ENCODE measurements around the gene NT5DC2.
"Not testable (repeated sequence)": the region's sequence is repeated elsewhere in the genome, so short reads cannot be mapped to it uniquely, and the experiment has no call there.

The NT5DC2 gene

DNA sequence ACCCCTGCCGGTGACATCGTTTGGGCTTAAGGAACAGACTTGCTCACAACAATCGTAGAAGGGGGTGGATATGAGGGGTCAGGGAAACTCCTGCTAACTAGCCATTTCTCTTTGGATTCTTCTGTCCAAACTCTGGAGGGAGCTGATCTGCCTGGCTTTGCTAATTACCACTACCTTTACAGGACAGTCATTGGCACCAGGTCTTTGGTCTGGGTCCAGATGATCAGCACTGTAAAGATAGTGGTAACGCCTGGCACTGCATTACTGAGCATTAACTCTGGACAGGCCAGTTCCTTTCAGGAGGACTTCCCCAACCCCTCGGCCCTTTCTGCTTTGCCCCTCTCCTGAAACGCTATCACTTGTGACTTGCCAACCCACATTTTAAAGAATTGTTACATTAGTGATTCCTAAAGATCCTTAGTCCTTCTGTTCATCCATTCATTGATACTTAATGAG is 3.5 kb upstream of the NT5DC2 start:
- no peak for DNase-seq (ENCODE audit: low read depth in 2 of 2)

DNA sequence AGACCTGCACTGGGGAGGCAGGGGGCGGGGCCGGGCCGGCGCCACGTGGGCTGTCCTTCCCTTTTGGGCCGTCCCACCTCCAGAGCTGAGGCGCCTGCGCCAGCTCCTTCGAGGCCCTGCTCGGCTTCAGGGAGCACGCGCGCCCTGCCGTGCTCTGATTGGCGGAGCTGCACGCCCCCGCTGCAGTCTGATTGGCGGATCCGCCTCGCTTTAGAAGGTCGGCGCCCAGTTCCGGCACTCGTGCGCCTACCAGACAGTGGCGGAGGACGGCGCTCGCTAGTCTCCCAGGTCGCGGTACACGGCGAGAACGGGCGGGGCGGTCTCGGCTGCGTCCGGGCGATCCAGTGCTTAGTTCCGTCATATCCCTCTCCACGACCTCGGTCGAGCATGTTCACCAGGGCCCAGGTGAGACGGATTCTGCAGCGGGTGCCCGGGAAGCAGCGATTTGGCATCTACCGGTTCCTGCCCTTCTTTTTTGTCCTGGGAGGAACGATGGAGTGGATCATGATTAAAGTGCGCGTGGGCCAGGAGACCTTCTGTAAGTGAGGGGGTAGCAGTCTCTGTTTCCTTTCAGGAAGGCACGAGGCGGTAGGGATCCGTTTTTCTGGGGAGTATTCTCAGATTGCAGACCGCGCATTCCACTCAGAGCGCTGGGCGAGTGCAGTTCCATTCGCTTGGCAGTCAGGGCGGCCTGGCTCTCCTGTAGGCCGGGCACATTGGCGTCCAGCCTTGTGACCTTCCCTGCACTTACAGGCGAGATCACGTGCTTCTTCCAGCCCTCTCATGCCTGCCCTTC is 2.9 kb upstream of the NT5DC2 start, which contains the start of gene UQCC5:
TSS of gene UQCC5 (plus strand) at position 237 of the 796 bp plus-strand sequence. CDS start at position 388, 151 bp downstream.
- DNase-seq (ENCODE audit: low read depth in 2 of 2) = peak; percentile 99

DNA sequence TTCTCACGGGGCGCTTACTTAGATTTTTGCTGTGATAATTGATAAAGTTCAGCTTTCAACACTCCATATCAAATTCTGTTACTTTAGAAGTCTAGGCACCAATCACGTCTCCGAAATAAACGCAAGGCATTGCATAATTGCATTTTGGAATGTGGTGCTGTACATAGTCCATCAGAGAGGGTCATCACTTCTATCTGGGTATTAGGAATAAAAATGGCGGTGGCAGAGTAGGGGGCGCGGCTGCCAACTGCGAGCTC is 2.4 kb upstream of the NT5DC2 start:
- no peak for DNase-seq (ENCODE audit: low read depth in 2 of 2)

DNA sequence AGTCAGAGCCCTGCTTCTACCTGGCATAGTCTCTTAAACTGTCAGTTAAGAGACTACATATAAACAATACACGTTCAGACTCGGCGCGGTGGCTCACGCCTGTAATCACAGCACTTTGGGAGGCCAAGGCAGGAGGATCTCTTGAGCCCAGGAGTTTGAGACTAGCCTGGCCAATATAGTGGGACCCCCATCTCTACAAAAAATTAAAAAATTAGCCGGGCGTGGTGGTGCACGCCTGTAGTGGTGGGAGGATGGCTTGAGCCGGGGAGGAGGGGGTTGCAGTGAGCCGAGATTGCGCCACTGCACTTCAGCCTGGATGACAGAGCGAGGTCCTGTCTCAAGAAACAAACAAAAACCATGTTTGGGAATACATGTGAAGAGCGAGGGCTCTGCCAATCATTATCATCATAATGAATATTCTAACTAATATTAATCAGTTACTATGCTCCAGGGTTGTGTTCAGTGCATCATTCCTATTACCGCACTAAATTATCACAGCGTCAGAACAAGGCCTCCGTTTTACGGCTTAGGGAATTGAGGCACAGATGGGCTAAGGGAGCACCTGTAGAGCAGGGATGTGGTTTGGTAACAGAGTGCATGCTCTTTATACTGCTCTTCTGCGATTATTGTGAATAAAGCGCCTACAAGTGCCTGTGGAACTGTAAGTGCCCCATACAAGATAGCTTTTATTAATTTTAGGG is 1.9 kb upstream of the NT5DC2 start:
- no peak for DNase-seq (ENCODE audit: low read depth in 2 of 2)

DNA sequence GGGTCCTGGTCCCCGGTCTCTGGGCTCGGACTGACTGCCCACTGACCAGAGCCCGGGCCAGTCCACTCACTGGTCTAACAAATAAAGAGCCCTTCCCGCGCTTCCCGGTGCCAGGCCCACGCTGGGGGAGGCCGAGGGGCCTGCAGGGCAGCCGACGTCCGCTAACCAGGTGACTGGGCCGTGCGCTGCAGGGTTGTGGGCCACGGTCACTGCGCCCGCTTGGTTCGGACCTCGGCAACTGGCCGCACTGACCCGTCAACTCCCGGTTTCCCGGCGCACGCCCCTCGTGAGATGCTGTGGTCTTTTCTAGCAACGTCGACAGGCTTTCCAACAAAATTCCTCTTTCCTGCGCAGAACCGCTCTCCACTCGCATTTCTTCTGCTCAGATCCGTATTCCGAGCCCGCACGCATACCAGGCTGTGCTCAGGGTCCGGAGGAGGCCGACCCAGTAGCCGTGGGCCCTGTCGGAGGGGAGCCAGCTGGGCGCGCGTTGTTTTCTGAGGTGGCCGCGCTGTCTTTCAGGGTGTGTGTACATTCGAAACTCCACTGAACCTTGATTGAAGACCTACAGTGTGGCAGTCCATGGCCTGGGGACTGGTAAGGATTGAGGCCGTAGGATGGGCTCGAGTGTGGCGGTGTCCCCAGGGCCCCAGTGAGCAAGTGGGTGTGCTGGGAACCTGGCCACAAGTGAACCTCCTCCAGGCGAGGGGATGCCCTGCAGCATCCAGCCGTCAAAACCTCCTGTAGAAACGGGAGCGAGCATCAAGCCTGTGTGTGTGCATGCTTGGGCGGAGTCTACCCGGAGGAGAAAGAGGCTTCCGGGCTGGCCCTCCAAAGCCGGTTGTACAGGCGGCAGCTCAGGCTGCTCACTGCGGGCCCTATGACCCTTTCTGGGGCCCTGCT is 875 bp upstream of the NT5DC2 start:
- DNase-seq (ENCODE audit: low read depth in 2 of 2) = no peak

DNA sequence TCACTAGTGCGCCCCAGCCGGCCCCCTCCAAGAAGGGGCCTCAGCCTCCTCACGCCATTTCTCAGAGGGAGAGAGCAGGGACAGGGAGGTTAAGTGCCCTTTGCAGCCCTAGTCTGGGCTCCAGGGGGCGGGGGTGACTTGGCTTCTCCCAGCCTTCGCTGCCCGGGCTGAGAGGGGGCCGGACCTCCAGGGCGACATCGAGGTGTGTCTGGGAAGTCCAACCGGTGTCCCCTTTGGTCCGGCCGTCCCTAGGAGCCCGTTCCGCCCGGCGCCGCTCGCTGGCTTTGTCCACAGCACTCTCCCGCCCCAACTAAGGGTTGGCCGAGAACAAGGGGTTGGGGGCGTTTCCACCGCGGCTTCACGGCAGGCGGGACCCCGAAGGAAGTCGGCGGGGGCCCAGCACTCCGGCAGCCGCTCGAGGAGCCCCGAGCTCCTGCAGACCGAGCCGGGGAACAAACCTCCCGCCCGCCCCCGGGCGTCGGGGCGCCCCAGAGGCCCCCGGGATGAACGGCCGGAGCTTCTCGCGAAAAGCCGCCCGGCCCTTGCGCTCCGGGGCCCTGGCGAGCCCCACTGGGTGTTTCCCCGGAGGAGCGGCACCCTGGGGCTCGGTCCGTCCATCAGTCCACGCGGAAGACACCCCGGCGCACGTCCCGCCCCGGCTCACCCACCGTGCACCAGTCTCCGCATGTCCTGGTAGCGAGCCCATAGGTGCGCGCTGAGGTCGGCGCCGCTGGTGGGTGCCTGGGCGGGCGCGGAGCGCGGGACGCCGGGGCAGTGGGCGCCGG is 627 bp downstream of the NT5DC2 start:
- DNase-seq (ENCODE audit: low read depth in 2 of 2) = peak in 1 of 2 donors; percentile 9

DNA sequence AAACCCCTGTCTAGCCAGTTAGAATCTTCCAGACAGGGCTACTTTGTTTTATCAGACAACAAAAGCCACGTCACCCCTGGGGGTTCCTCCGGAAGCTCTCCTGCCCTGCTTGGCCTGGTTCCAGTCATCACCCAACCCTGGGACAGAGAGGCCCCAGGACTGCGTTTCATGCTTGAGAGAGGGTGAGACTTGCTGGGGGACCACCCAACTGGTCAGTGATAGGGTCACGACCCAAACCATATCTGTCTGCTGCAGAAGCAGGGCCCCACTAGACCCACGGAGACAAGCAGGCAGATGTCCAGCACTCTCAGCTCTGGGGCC is 1.2 kb downstream of the NT5DC2 start:
- DNase-seq (ENCODE audit: low read depth in 2 of 2) = peak in 1 of 2 donors; percentile 10

DNA sequence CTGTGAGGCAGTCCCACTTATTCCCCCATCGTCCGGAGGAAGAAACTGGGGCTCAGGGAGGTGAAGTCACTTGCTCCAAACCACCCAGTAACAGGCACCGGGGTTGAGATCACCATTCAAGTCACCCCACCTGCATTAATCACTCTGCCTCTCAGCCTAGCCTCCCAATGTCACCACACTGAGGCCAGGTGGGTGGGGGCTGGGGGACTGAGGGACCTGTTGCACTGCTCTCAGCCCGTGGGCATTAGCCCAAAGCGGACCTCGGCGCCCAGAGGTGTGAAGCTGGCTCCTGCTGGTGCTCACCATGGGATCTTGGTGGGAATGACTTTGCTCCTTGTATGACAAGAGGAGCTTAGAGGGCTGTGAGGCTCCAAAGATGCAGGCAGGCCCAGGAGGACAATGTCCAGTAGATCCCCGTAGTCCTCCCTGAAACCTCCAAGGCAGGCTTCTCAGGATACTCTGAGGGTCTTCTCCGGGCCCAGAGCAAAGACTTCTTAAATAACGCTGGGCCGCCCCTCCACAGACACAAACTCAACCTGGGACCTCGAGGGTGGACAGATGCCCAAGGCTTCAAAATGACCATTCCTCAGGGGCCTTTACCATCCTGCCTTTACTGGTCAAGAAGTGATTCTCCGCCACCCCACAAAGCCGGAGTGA is 1.7 kb downstream of the NT5DC2 start:
- DNase-seq (ENCODE audit: low read depth in 2 of 2) = no peak

DNA sequence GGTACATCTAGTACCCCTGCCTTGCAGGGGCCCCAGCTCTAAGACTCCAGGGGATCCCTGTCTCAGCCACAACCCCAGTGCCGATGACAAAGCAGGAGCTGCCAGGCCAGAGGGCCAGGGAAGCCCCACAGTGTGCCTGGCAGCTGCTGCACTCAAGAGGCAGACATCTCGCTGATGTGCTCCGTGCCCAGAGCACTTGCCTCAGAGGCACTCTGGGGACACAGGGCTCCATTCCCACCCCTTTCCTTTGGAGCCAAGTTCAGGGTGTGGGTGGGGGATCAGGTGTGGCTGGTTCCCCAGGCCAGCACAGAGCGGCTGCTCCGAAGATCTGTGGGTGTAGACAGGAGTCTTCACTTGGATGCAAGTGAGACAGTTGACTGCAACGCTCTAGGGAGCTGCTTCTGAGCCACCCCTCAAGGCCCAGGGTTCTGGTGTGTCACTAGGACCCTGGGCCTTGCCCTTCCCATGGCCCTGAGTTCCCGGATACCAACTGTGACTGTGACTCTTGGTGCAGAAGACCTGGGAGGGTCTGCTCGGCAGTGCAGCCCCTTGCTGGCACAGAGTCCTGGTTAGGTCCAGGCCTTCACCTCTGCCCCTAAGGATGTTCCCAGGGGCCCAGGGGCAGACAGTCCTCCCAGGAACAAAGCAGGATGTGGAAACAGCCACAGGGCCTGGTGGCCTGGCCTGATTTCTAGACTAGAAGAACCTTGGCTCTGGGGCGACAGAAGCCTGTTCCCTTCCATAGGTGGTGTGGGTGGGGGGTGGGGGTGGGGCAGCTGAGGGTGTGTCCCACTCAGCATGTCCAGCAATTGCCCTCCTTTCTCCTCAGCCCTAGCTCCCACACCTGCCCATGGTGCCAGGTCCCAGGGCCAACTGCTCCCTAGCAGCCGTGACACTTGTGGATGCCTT is 2.5 kb downstream of the NT5DC2 start:
- no peak for DNase-seq (ENCODE audit: low read depth in 2 of 2)

DNA sequence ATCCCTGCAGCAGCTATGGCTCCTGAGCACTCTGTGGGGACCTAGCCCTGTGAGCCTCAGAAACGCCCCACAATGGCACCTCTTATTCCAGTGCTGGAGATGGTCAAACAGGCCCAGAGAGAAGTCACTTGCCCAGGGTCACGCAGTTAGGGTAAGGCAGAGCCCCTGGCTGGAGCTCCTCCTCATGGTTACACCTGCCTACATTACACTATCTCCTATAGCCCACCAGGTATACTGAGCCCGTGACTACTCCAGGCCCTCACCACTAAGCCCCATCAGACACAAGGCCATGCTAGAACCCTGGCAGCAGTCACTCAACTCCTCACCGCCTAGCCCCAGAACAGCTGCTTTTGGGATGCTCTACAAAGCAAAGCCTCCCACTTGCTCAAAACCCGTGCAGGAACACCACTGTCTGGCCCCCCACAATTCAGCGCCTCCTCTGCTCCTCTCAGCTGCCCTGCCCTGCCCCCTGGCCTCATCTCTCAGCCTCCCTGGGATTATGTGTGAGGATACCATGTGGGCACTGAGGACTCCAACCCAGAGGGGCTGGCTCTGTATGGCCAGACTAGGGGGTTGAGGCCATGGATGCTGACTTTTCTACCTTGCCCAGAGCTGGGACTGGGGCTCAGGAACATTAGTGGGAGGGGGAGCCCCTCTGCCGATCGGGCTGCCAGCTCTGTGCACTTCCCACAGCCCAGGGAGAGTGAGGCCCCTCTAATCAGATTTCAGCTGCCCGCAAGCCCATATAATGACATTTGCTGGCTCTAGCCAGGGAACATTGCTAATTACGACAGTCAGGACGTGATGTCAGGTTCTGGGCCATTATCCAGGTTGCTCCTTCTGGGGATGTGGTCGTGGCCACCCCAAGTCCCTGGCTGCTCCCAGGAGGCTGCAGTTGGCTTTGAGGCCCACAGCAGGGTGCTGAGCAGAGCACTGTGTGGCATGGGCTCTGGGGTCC is 4.0 kb downstream of the NT5DC2 start:
- DNase-seq (ENCODE audit: low read depth in 2 of 2) = no peak

DNA sequence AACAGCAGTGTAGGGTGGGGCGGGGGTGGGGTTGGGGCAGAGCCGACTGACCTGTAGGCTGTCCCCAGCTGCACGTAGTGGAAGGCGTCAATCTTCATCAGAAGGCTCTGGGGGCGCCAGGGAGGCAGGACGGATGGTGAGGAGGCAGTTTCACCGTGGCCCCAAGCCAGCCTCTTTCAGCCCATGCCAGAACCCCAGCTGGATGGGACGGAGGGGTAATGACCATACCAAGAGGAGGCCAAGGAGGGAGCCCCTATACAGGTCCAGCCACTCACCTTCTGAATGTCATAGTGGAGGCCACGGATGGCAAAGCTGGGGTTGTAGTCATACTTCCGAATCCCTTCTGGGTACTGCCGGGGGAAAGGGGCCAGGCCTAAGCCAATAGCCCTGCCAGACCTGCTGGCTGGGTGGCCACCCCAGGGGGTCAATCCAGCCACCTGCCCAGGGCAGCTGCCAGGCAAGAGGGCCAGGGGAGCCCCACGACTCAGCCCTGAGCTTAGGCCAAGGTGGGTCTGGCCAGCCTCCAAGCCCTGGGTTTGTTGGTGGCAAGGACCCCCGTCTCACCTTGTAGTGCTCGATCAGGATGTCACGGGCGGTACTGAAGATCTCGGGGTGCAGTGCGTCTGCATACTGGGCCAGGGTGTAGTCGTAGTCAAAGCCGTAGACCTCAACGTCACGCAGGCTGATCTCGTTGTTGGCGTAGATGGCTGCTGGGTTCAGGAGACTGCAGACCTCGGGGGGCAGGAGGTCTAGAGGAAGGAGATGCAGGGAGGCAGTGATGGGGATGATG is 4.9 kb downstream of the NT5DC2 start:
- no peak for DNase-seq (ENCODE audit: low read depth in 2 of 2)

DNA sequence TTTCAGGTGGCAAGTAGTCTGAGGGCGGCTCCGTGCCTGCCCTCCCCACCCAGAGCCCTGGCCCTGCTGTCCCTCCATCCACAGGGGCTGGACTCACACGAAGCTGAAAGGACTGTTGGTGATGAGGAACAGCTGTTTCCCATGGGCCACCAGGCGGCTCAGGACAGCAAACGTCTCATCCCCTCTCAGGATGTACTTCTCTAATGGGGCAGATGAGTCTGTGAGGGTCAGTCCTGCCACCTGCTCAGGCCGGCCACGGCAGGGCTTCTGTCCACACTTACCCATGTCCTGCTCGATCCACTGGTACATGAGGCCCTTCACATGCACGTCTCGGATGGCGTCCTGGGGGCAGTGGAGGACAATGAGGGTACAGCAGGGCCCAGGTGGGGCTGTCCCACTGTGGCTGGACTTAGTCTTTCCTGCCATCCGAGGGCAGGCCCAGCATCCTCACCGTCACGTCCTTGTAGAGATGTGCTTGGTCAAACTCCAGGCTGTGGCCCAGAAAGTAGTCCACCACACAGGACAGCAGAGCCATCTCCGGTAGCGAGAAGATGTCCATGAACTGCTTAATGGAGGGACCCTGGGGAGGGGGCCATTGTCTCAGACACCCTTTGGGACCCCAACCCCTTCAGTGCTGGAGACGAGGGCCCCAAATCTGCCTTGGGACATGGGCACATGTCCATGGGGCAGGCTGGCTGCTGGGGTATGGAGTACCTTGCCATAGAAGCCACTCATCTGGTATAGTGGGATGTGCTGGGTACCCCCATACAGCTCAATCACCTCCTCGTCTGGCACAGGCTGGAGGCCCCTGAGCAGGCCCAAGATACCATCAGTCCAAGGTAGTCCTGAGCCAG is 5.7 kb downstream of the NT5DC2 start:
- no peak for DNase-seq (ENCODE audit: low read depth in 2 of 2)

DNA sequence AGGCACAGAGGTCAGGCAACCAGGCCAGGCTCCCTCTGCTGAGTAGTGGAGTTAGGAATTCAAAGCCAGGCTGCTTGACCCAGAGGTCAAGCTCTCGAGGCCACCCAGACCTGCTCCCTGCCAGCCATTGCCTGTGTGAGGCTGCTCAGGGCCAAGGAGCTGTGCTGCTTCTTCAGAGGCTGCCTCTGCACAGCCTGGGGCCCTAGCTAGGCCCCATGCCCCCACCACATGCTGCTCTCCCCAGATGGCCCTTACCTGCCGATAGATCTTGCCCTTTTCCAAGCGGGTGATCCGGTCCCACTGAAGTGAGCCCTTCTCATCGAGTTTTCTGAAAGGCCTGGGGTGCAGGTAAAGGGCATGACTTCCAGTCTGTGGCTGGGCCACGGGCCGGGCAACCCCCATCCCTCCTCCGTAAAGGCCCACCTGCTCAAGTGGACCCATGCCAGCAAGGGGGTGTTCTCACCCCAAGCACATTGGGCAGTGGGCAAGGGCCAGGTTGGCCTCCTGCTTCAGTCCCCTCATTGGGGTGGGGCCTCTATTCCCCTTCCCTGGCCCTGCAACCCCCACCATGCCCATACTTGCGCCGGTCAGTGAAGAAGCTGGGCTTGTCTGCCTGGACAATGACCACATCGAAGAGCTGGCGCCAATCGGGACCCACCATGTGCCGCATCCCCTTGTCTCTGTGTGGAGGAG is 6.5 kb downstream of the NT5DC2 start:
- no peak for DNase-seq (ENCODE audit: low read depth in 2 of 2)

DNA sequence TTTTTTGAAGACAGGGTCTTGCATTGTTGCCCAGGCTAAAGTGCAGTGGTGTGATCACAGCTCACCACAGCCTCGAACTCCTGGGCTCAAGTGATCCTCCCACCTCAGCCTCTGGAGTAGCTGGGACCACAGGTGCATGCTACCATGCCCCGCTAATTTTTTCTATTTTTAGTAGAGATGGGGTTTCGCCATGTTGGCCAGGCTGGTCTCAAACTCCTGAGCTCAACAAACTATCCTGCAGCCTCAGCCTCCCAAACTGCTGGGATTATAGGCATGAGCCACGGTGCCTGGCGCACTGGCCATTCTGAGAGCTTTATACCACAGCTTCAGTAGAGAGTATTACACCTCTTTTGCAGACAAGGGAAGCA is 7.0 kb downstream of the NT5DC2 start:
- DNase-seq (ENCODE audit: low read depth in 2 of 2) = not testable (repeated sequence)

DNA sequence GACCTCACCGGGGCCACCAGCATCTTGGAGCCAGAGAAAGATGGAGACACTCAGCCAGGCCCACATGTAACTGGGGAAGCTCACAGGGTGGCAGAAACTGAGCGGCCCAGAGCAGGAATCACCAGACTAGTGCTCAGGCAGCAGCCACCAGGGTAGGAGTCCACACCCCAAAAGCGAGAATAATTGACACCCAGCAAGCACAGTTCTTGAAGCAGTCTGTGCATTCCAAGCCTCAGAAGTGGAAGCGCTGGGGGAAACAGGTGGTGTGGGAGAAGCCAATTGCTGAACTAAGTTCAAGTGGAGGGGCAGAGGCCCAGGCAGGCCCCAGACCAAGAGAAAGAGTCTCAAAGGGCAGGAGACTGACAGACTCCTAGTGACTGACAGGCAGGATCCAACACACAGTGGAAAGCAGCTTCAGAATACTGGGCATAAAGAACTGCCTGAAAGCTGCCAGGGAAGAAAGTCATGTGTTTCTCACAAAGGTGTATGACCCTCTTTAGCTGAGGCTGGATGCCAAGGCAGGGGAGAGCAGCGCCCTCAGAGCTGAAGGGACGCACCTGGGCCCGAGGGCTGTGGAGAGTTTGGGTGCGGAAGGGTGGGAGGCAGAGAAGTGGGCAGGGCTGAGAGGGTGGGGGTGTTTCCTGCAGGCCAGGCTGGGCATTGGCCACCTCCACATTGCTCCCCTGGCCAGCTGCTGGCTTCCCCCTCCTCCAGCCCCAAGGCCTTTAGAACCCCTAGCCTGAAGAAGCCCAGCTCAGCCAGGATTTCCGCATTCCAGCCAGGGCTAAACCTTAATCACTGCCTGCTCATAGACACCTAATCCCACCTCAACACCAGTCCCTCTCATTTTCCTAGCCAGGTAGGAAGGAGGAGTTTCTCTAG is 7.7 kb downstream of the NT5DC2 start:
- no peak for DNase-seq (ENCODE audit: low read depth in 2 of 2)
